H1 (cell line): ENCODE results near the gene OPHN1. TPM values are rescaled to one million over a fixed set of nuclear protein-coding genes. Genes with fewer than 3 reads are reported as not detected.

Experiments
- CTCF ChIA-PET: fragments of 300-600 bp; sonication (Branson Sonifier 250); formaldehyde crosslinking; loops from one replicate; lab custom pipeline; 2021; ENCODE audit not compliant: partially characterized antibody; lab: Charles Lee
- POLR2A ChIA-PET: fragments of 300-600 bp; sonication (Branson Sonifier 250); formaldehyde crosslinking; loops from one replicate; lab custom pipeline; 2021; ENCODE audit warnings: inconsistent platforms; ENCODE audit not compliant: partially characterized antibody; lab: Charles Lee
- DNase-seq, 2 experiments: peaks; one replicate each; pipeline versions ENCODE4 v3.0.0 to v3.0.0-alpha.2; 2010 to 2022; ENCODE audit warnings: low spot score in 2 of 2, low read depth in 1 of 2, mixed read lengths in 1 of 2
- FAIRE-seq: peaks from 2 replicates; lab custom pipeline; 2011; peaks lifted over from hg19 to GRCh38; lab: Jason Lieb, UNC
- H2AFZ ChIP-seq: 2 replicates; pipeline ENCODE4 v1.8.1; 2012; ENCODE audit warnings: low read length, inconsistent platforms
- H2AK5ac ChIP-seq: 2 replicates; pipeline ENCODE4 v1.6.1; 2013; ENCODE audit warnings: low read depth, low read length
- H2BK120ac ChIP-seq: replicated peaks from 2 replicates; pipeline ENCODE3; 2013; ENCODE audit warnings: low read depth, low read length, inconsistent platforms
- H2BK12ac ChIP-seq: 2 replicates; pipeline ENCODE4 v1.6.1; 2013; ENCODE audit warnings: low read depth, low read length
- H2BK15ac ChIP-seq: 2 replicates; pipeline ENCODE4 v1.6.1; 2013; ENCODE audit warnings: low read length
- H2BK20ac ChIP-seq: 2 replicates; pipeline ENCODE4 v1.6.1; 2013; ENCODE audit warnings: low read length
- H2BK5ac ChIP-seq: 2 replicates; pipeline ENCODE4 v1.6.1; 2013; ENCODE audit warnings: low read depth, low read length
- H3K14ac ChIP-seq: 2 replicates; pipeline ENCODE4 v1.6.1; 2013; ENCODE audit warnings: inconsistent platforms; ENCODE audit not compliant: insufficient read length
- H3K18ac ChIP-seq: 2 replicates; pipeline ENCODE4 v1.6.1; 2013; ENCODE audit warnings: low read length; ENCODE audit errors: extremely low read depth
- H3K23ac ChIP-seq: 2 replicates; pipeline ENCODE4 v1.6.1; 2013; ENCODE audit warnings: inconsistent platforms; ENCODE audit not compliant: insufficient read length
- H3K23me2 ChIP-seq: 2 replicates; pipeline ENCODE4 v1.6.1; 2013; ENCODE audit warnings: low read depth, low read length
- H3K27ac ChIP-seq: 2 replicates; pipeline ENCODE4 v1.6.1; 2011; ENCODE audit warnings: low read depth, low read length, inconsistent platforms
- H3K27me3 ChIP-seq, 4 experiments: replicated peaks in 1 of 4; 1 replicate in 1 of 4; 2 replicates in 3 of 4; pipeline versions ENCODE4 v1.6.1 to v1.8.1; 2011 to 2013; ENCODE audit warnings: low read length in 3 of 4, mild to moderate bottlenecking in 3 of 4, inconsistent platforms in 2 of 4, mixed read lengths in 2 of 4, moderate library complexity in 1 of 4; ENCODE audit not compliant: control insufficient read depth in 3 of 4, insufficient read depth in 3 of 4; ENCODE audit errors: extremely low read depth in 1 of 4
- H3K36me3 ChIP-seq, 4 experiments: 2 replicates each; pipeline versions ENCODE4 v1.6.1 to v1.8.1; 2011 to 2013; ENCODE audit warnings: mild to moderate bottlenecking in 4 of 4, low read length in 3 of 4, moderate library complexity in 2 of 4, control low read depth in 1 of 4, inconsistent platforms in 1 of 4; ENCODE audit not compliant: insufficient read depth in 4 of 4, control insufficient read depth in 2 of 4
- H3K4ac ChIP-seq: replicated peaks from 2 replicates; pipeline ENCODE3; 2013; ENCODE audit warnings: low read length, low read depth, mixed read lengths, inconsistent platforms; ENCODE audit not compliant: insufficient read length
- H3K4me1 ChIP-seq, 4 experiments: replicated peaks in 1 of 4; 1 replicate in 1 of 4; 2 replicates in 3 of 4; pipeline versions ENCODE4 v1.6.1 to v1.8.1; 2011 to 2013; ENCODE audit warnings: low read length in 3 of 4, inconsistent platforms in 2 of 4, mixed read lengths in 1 of 4; ENCODE audit not compliant: insufficient read depth in 4 of 4, control insufficient read depth in 3 of 4
- H3K4me2 ChIP-seq, 2 experiments: 2 replicates each; pipeline versions ENCODE4 v1.6.1 to v1.8.1; 2011 to 2013; ENCODE audit warnings: low read depth in 2 of 2, low read length in 2 of 2, control low read depth in 1 of 2, inconsistent platforms in 1 of 2, mild to moderate bottlenecking in 1 of 2; ENCODE audit not compliant: insufficient read depth in 1 of 2
- H3K4me3 ChIP-seq, 4 experiments: fragments of 200-600, 300-600 bp in 1 of 4; sonication (generic), shearing (Covaris generic), sonication (Bioruptor Twin) in 1 of 4; 2 replicates each; pipeline versions ENCODE4 v1.5.1 to v1.8.1; 2011 to 2016; ENCODE audit warnings: low read length in 4 of 4, low read depth in 3 of 4, control low read depth in 2 of 4, inconsistent platforms in 2 of 4, mild to moderate bottlenecking in 2 of 4, mixed read lengths in 1 of 4, moderate library complexity in 1 of 4; ENCODE audit not compliant: insufficient read depth in 2 of 4; ENCODE audit errors: extremely low read depth in 1 of 4
- H3K56ac ChIP-seq: replicated peaks from 2 replicates; pipeline ENCODE3; 2013; ENCODE audit warnings: low read depth, mild to moderate bottlenecking, mixed read lengths, low read length, inconsistent platforms; ENCODE audit not compliant: insufficient read length
- H3K79me1 ChIP-seq: 2 replicates; pipeline ENCODE4 v1.6.1; 2013; ENCODE audit warnings: low read depth, low read length, control low read depth
- H3K79me2 ChIP-seq, 2 experiments: 2 replicates each; pipeline versions ENCODE4 v1.6.1 to v1.8.1; 2012 to 2013; ENCODE audit warnings: low read length in 2 of 2, mild to moderate bottlenecking in 2 of 2, inconsistent platforms in 1 of 2; ENCODE audit not compliant: insufficient read depth in 2 of 2, control insufficient read depth in 1 of 2
- H3K9ac ChIP-seq, 4 experiments: replicated peaks in 1 of 4; 1 replicate in 1 of 4; 2 replicates in 3 of 4; pipeline versions ENCODE4 v1.6.1 to v1.8.1; 2011 to 2013; ENCODE audit warnings: low read depth in 3 of 4, low read length in 3 of 4, control low read depth in 2 of 4, mild to moderate bottlenecking in 2 of 4, moderate library complexity in 2 of 4, inconsistent platforms in 1 of 4; ENCODE audit errors: extremely low read depth in 1 of 4
- H3K9me3 ChIP-seq, 2 experiments: 2 replicates each; pipeline versions ENCODE4 v1.6.1 to v1.8.1; 2012 to 2013; ENCODE audit warnings: mild to moderate bottlenecking in 2 of 2, moderate library complexity in 2 of 2, control low read depth in 1 of 2, inconsistent platforms in 1 of 2, low read depth in 1 of 2, low read length in 1 of 2, mixed read lengths in 1 of 2; ENCODE audit not compliant: insufficient read depth in 2 of 2
- H4K20me1 ChIP-seq, 2 experiments: replicated peaks in 1 of 2; 2 replicates each; pipeline versions ENCODE3 to v1.8.1; 2011 to 2013; ENCODE audit warnings: inconsistent platforms in 2 of 2, low read length in 2 of 2, mild to moderate bottlenecking in 1 of 2; ENCODE audit not compliant: insufficient read depth in 2 of 2, control insufficient read depth in 1 of 2
- H4K5ac ChIP-seq: 2 replicates; pipeline ENCODE4 v1.6.1; 2013; ENCODE audit warnings: low read length, low read depth, mixed read lengths, inconsistent platforms; ENCODE audit not compliant: insufficient read length
- H4K8ac ChIP-seq: 2 replicates; pipeline ENCODE4 v1.8.0; 2013; ENCODE audit warnings: mild to moderate bottlenecking, moderate library complexity, low read length, inconsistent platforms; ENCODE audit not compliant: insufficient read depth; ENCODE audit errors: extremely low read depth
- H4K91ac ChIP-seq: replicated peaks from 2 replicates; pipeline ENCODE3; 2013; ENCODE audit warnings: low read length, mixed read lengths, inconsistent platforms; ENCODE audit not compliant: insufficient read length
- CHD2 ChIP-seq: IDR thresholded peaks from 2 replicates; pipeline ENCODE4 v1.6.1; 2012; ENCODE audit warnings: low read length, improper control_type of control experiment
- RAD21 ChIP-seq, 2 experiments: IDR thresholded peaks in 1 of 2; conservative IDR thresholded peaks in 1 of 2; 2 replicates each; pipeline ENCODE4 v1.6.1; 2011; ENCODE audit warnings: low read depth in 2 of 2, low read length in 2 of 2, improper control_type of control experiment in 1 of 2, inconsistent platforms in 1 of 2, mild to moderate bottlenecking in 1 of 2, moderate library complexity in 1 of 2
- WGBS, 2 experiments: shearing (Covaris generic) in 1 of 2; methylation state at CpG; one replicate each; pipeline versions ENCODE4 v1.1.6 to v1.1.7; 2013 to 2015; ENCODE audit warnings: low lambda C conversion rate in 2 of 2, mixed read lengths in 2 of 2, inconsistent platforms in 1 of 2, low coverage in 1 of 2, missing lambda C conversion rate in 1 of 2; ENCODE audit not compliant: insufficient replicate concordance in 2 of 2, insufficient coverage in 1 of 2, insufficient read length in 1 of 2; ENCODE audit errors: extremely low coverage in 1 of 2, missing lambda C conversion rate in 1 of 2; 5-methylcytosine and 5-hydroxymethylcytosine counted together
- polyA plus RNA-seq, 7 experiments: library from polyadenylated mRNA; depleted of rRNA in 3 of 7; stranded (reverse) in 5 of 7; unstranded in 2 of 7; fragments of >200 nt in 5 of 7; fragments of 200-250 nt in 2 of 7; gene quantifications; 1 replicate in 5 of 7; 2 replicates in 1 of 7; 4 replicates in 1 of 7; pipeline versions ENCODE4 v1.2.1 to v1.2.3, GENCODE V29; 2011 to 2013; ENCODE audit warnings: missing spikeins in 2 of 7, mixed read lengths in 2 of 7
- total RNA-seq: library from RNA; stranded (reverse); fragmentation: NEBNext Ultra II Directional; extraction: Animal tissue kit (Norgen Biotek cat#: 25700); gene quantifications from 2 replicates; pipeline ENCODE4 v1.2.1, GENCODE V29; 2021
- TF ChIP-seq, protein P1 (sequence below), 3 experiments: IDR thresholded peaks; 1 replicate in 2 of 3; 2 replicates in 1 of 3; pipeline versions ENCODE4 v1.5.1 to v1.6.1; 2011; ENCODE audit warnings: low read length in 3 of 3, mild to moderate bottlenecking in 3 of 3, inconsistent platforms in 2 of 3, low read depth in 1 of 3, moderate library complexity in 1 of 3; ENCODE audit not compliant: insufficient read depth in 1 of 3; ENCODE audit errors: control extremely low read depth in 1 of 3

The OPHN1 gene
- total and polyA plus RNA-seq, 2 of the 8 experiments (the other 6 are each of a cell fraction or from before 2014, with no cell fraction given), result 1.2 to 3.5 TPM

DNA sequence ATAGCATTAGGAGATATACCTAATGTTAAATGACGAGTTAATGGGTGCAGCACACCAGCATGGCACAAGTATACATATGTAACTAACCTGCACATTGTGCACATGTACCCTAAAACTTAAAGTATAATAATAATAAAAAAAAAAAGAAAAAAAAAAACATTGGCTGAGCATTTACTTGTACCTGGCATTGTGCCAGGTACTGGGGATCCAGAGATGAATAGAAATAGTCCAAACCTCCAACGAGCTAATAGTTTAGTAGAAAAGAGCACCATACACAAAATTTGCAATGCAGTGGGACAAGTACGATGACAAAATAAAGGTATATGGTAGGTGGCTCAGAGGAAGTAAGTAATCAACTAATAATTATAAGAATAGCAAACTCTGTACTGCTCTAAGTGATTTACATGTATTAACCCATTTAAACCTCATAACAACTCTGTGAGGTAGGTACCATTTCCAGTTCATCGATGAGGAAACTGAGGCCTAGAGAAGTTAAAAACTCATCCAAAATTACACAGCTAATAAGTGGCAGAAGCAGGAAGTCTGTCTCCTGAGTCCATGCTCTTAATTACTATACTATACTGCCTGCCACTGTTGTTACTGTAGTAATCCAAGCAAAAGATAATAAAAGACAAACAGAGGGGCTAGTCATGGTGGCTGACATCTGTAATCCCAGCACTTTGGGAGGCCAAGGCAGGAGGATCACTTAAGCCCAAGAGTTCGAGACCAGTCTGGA, 319.3 kb downstream of the OPHN1 start:
- H3K27ac ChIP-seq, result no peak overlapping the region
- H3K4me1 ChIP-seq, result peaks cover 0 to 3% (median 1%) of the 10 kb centered on the region in 4 experiments; a peak in 2 of 7 replicates
- H3K27me3 ChIP-seq, result no peaks in the 10 kb centered on the region
- no peak overlapping the region for H3K14ac ChIP-seq
- no peak overlapping the region for H4K91ac ChIP-seq
- 93% methylated on average over 4 of the region's 5 CpGs; no CpG with 5 or more reads in 1 of the 2 experiments for WGBS, 2 experiments
- H2BK120ac ChIP-seq, result no peak overlapping the region
- H2AFZ ChIP-seq, result no peak overlapping the region
- H3K4me3 ChIP-seq, result no peak overlapping the region
- H2BK5ac ChIP-seq, result no peak overlapping the region
- no peak overlapping the region for H2BK20ac ChIP-seq
- H2BK15ac ChIP-seq, result no peak overlapping the region
- no peaks in the 10 kb centered on the region for H3K79me2 ChIP-seq
- CTCF ChIA-PET, result interaction anchor here (2.1 kb wide), 1 partner anchor 95 kb away, joined by 5 read pairs; no protein-coding TSS in a partner anchor
- no peak overlapping the region for H3K9ac ChIP-seq
- no peaks in the 10 kb centered on the region for H3K9me3 ChIP-seq
- no peak overlapping the region for H3K4ac ChIP-seq
- H4K20me1 ChIP-seq, result no peaks in the 10 kb centered on the region
- H3K4me2 ChIP-seq, result no peak overlapping the region
- no peak overlapping the region for H3K56ac ChIP-seq
- H2AK5ac ChIP-seq, result no peak overlapping the region
- H3K18ac ChIP-seq, result no peak overlapping the region
- H3K23me2 ChIP-seq, result no peaks in the 10 kb centered on the region
- no peak for FAIRE-seq
- no peak overlapping the region for H3K23ac ChIP-seq
- DNase-seq, result no peak
- H3K36me3 ChIP-seq, result no peaks in the 10 kb centered on the region
- no peaks in the 10 kb centered on the region for H3K79me1 ChIP-seq
- POLR2A ChIA-PET, result no interaction called here
- no peak overlapping the region for H4K8ac ChIP-seq
- H4K5ac ChIP-seq, result no peak overlapping the region
- TF ChIP-seq CHD2, result no peak
- TF ChIP-seq, protein P1, sequence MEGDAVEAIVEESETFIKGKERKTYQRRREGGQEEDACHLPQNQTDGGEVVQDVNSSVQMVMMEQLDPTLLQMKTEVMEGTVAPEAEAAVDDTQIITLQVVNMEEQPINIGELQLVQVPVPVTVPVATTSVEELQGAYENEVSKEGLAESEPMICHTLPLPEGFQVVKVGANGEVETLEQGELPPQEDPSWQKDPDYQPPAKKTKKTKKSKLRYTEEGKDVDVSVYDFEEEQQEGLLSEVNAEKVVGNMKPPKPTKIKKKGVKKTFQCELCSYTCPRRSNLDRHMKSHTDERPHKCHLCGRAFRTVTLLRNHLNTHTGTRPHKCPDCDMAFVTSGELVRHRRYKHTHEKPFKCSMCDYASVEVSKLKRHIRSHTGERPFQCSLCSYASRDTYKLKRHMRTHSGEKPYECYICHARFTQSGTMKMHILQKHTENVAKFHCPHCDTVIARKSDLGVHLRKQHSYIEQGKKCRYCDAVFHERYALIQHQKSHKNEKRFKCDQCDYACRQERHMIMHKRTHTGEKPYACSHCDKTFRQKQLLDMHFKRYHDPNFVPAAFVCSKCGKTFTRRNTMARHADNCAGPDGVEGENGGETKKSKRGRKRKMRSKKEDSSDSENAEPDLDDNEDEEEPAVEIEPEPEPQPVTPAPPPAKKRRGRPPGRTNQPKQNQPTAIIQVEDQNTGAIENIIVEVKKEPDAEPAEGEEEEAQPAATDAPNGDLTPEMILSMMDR (IDR thresholded peaks at IDR 0.05; ENCODE audit: control extremely low read depth in 1 of 3, insufficient read depth in 1 of 3, low read depth in 1 of 3, low read length in 3 of 3), result no peak
- TF ChIP-seq RAD21 (IDR thresholded peaks at IDR 0.05 in 1 of 2, conservative IDR thresholded peaks at IDR 0.05 in 1 of 2; ENCODE audit: low read depth in 2 of 2, low read length in 2 of 2), result no peak
- no peak overlapping the region for H2BK12ac ChIP-seq
